H1 (cell line): ENCODE data around the gene TMEM163. TPM values are rescaled to one million over a fixed set of nuclear protein-coding genes. Genes with fewer than 3 reads are reported as not detected.
A peak's percentile ranks its signal among the peaks of the same experiment; 100 is the strongest.

Experiments
- CTCF ChIA-PET: fragments of 300-600 bp; sonication (Branson Sonifier 250); formaldehyde crosslinking; loops from one replicate; lab custom pipeline; 2021; ENCODE audit not compliant: partially characterized antibody; lab: Charles Lee
- POLR2A ChIA-PET: fragments of 300-600 bp; sonication (Branson Sonifier 250); formaldehyde crosslinking; loops from one replicate; lab custom pipeline; 2021; ENCODE audit warnings: inconsistent platforms; ENCODE audit not compliant: partially characterized antibody; lab: Charles Lee
- DNase-seq, 2 experiments: peaks; one replicate each; pipeline versions ENCODE4 v3.0.0 to v3.0.0-alpha.2; 2010 to 2022; ENCODE audit warnings: low spot score in 2 of 2, low read depth in 1 of 2, mixed read lengths in 1 of 2
- FAIRE-seq: peaks from 2 replicates; lab custom pipeline; 2011; peaks lifted over from hg19 to GRCh38; lab: Jason Lieb, UNC
- H2AFZ ChIP-seq: 2 replicates; pipeline ENCODE4 v1.8.1; 2012; ENCODE audit warnings: low read length, inconsistent platforms
- H2AK5ac ChIP-seq: 2 replicates; pipeline ENCODE4 v1.6.1; 2013; ENCODE audit warnings: low read depth, low read length
- H2BK120ac ChIP-seq: replicated peaks from 2 replicates; pipeline ENCODE3; 2013; ENCODE audit warnings: low read depth, low read length, inconsistent platforms
- H2BK12ac ChIP-seq: 2 replicates; pipeline ENCODE4 v1.6.1; 2013; ENCODE audit warnings: low read depth, low read length
- H2BK15ac ChIP-seq: 2 replicates; pipeline ENCODE4 v1.6.1; 2013; ENCODE audit warnings: low read length
- H2BK20ac ChIP-seq: 2 replicates; pipeline ENCODE4 v1.6.1; 2013; ENCODE audit warnings: low read length
- H2BK5ac ChIP-seq: 2 replicates; pipeline ENCODE4 v1.6.1; 2013; ENCODE audit warnings: low read depth, low read length
- H3K14ac ChIP-seq: 2 replicates; pipeline ENCODE4 v1.6.1; 2013; ENCODE audit warnings: inconsistent platforms; ENCODE audit not compliant: insufficient read length
- H3K18ac ChIP-seq: 2 replicates; pipeline ENCODE4 v1.6.1; 2013; ENCODE audit warnings: low read length; ENCODE audit errors: extremely low read depth
- H3K23ac ChIP-seq: 2 replicates; pipeline ENCODE4 v1.6.1; 2013; ENCODE audit warnings: inconsistent platforms; ENCODE audit not compliant: insufficient read length
- H3K23me2 ChIP-seq: 2 replicates; pipeline ENCODE4 v1.6.1; 2013; ENCODE audit warnings: low read depth, low read length
- H3K27ac ChIP-seq: 2 replicates; pipeline ENCODE4 v1.6.1; 2011; ENCODE audit warnings: low read depth, low read length, inconsistent platforms
- H3K27me3 ChIP-seq, 4 experiments: replicated peaks in 1 of 4; 1 replicate in 1 of 4; 2 replicates in 3 of 4; pipeline versions ENCODE4 v1.6.1 to v1.8.1; 2011 to 2013; ENCODE audit warnings: low read length in 3 of 4, mild to moderate bottlenecking in 3 of 4, inconsistent platforms in 2 of 4, mixed read lengths in 2 of 4, moderate library complexity in 1 of 4; ENCODE audit not compliant: control insufficient read depth in 3 of 4, insufficient read depth in 3 of 4; ENCODE audit errors: extremely low read depth in 1 of 4
- H3K36me3 ChIP-seq, 4 experiments: 2 replicates each; pipeline versions ENCODE4 v1.6.1 to v1.8.1; 2011 to 2013; ENCODE audit warnings: mild to moderate bottlenecking in 4 of 4, low read length in 3 of 4, moderate library complexity in 2 of 4, control low read depth in 1 of 4, inconsistent platforms in 1 of 4; ENCODE audit not compliant: insufficient read depth in 4 of 4, control insufficient read depth in 2 of 4
- H3K4ac ChIP-seq: replicated peaks from 2 replicates; pipeline ENCODE3; 2013; ENCODE audit warnings: low read length, low read depth, mixed read lengths, inconsistent platforms; ENCODE audit not compliant: insufficient read length
- H3K4me1 ChIP-seq, 4 experiments: replicated peaks in 1 of 4; 1 replicate in 1 of 4; 2 replicates in 3 of 4; pipeline versions ENCODE4 v1.6.1 to v1.8.1; 2011 to 2013; ENCODE audit warnings: low read length in 3 of 4, inconsistent platforms in 2 of 4, mixed read lengths in 1 of 4; ENCODE audit not compliant: insufficient read depth in 4 of 4, control insufficient read depth in 3 of 4
- H3K4me2 ChIP-seq, 2 experiments: 2 replicates each; pipeline versions ENCODE4 v1.6.1 to v1.8.1; 2011 to 2013; ENCODE audit warnings: low read depth in 2 of 2, low read length in 2 of 2, control low read depth in 1 of 2, inconsistent platforms in 1 of 2, mild to moderate bottlenecking in 1 of 2; ENCODE audit not compliant: insufficient read depth in 1 of 2
- H3K4me3 ChIP-seq, 4 experiments: fragments of 200-600, 300-600 bp in 1 of 4; sonication (generic), shearing (Covaris generic), sonication (Bioruptor Twin) in 1 of 4; 2 replicates each; pipeline versions ENCODE4 v1.5.1 to v1.8.1; 2011 to 2016; ENCODE audit warnings: low read length in 4 of 4, low read depth in 3 of 4, control low read depth in 2 of 4, inconsistent platforms in 2 of 4, mild to moderate bottlenecking in 2 of 4, mixed read lengths in 1 of 4, moderate library complexity in 1 of 4; ENCODE audit not compliant: insufficient read depth in 2 of 4; ENCODE audit errors: extremely low read depth in 1 of 4
- H3K56ac ChIP-seq: replicated peaks from 2 replicates; pipeline ENCODE3; 2013; ENCODE audit warnings: low read depth, mild to moderate bottlenecking, mixed read lengths, low read length, inconsistent platforms; ENCODE audit not compliant: insufficient read length
- H3K79me1 ChIP-seq: 2 replicates; pipeline ENCODE4 v1.6.1; 2013; ENCODE audit warnings: low read depth, low read length, control low read depth
- H3K79me2 ChIP-seq, 2 experiments: 2 replicates each; pipeline versions ENCODE4 v1.6.1 to v1.8.1; 2012 to 2013; ENCODE audit warnings: low read length in 2 of 2, mild to moderate bottlenecking in 2 of 2, inconsistent platforms in 1 of 2; ENCODE audit not compliant: insufficient read depth in 2 of 2, control insufficient read depth in 1 of 2
- H3K9ac ChIP-seq, 4 experiments: replicated peaks in 1 of 4; 1 replicate in 1 of 4; 2 replicates in 3 of 4; pipeline versions ENCODE4 v1.6.1 to v1.8.1; 2011 to 2013; ENCODE audit warnings: low read depth in 3 of 4, low read length in 3 of 4, control low read depth in 2 of 4, mild to moderate bottlenecking in 2 of 4, moderate library complexity in 2 of 4, inconsistent platforms in 1 of 4; ENCODE audit errors: extremely low read depth in 1 of 4
- H3K9me3 ChIP-seq, 2 experiments: 2 replicates each; pipeline versions ENCODE4 v1.6.1 to v1.8.1; 2012 to 2013; ENCODE audit warnings: mild to moderate bottlenecking in 2 of 2, moderate library complexity in 2 of 2, control low read depth in 1 of 2, inconsistent platforms in 1 of 2, low read depth in 1 of 2, low read length in 1 of 2, mixed read lengths in 1 of 2; ENCODE audit not compliant: insufficient read depth in 2 of 2
- H4K20me1 ChIP-seq, 2 experiments: replicated peaks in 1 of 2; 2 replicates each; pipeline versions ENCODE3 to v1.8.1; 2011 to 2013; ENCODE audit warnings: inconsistent platforms in 2 of 2, low read length in 2 of 2, mild to moderate bottlenecking in 1 of 2; ENCODE audit not compliant: insufficient read depth in 2 of 2, control insufficient read depth in 1 of 2
- H4K5ac ChIP-seq: 2 replicates; pipeline ENCODE4 v1.6.1; 2013; ENCODE audit warnings: low read length, low read depth, mixed read lengths, inconsistent platforms; ENCODE audit not compliant: insufficient read length
- H4K8ac ChIP-seq: 2 replicates; pipeline ENCODE4 v1.8.0; 2013; ENCODE audit warnings: mild to moderate bottlenecking, moderate library complexity, low read length, inconsistent platforms; ENCODE audit not compliant: insufficient read depth; ENCODE audit errors: extremely low read depth
- H4K91ac ChIP-seq: replicated peaks from 2 replicates; pipeline ENCODE3; 2013; ENCODE audit warnings: low read length, mixed read lengths, inconsistent platforms; ENCODE audit not compliant: insufficient read length
- ATF3 ChIP-seq: IDR thresholded peaks from 2 replicates; pipeline ENCODE4 v1.6.1; 2011; ENCODE audit warnings: low read depth, mild to moderate bottlenecking, low read length; ENCODE audit not compliant: insufficient read depth
- EZH2 ChIP-seq: fragments of 200-600 bp; sonication (generic); IDR thresholded peaks from 2 replicates; pipeline ENCODE4 v1.7.1; 2012; ENCODE audit warnings: low read depth, mild to moderate bottlenecking, moderate library complexity, low read length, inconsistent platforms; ENCODE audit not compliant: severe bottlenecking
- WGBS, 2 experiments: shearing (Covaris generic) in 1 of 2; methylation state at CpG; one replicate each; pipeline versions ENCODE4 v1.1.6 to v1.1.7; 2013 to 2015; ENCODE audit warnings: low lambda C conversion rate in 2 of 2, mixed read lengths in 2 of 2, inconsistent platforms in 1 of 2, low coverage in 1 of 2, missing lambda C conversion rate in 1 of 2; ENCODE audit not compliant: insufficient replicate concordance in 2 of 2, insufficient coverage in 1 of 2, insufficient read length in 1 of 2; ENCODE audit errors: extremely low coverage in 1 of 2, missing lambda C conversion rate in 1 of 2; 5-methylcytosine and 5-hydroxymethylcytosine counted together
- polyA plus RNA-seq, 7 experiments: library from polyadenylated mRNA; depleted of rRNA in 3 of 7; stranded (reverse) in 5 of 7; unstranded in 2 of 7; fragments of >200 nt in 5 of 7; fragments of 200-250 nt in 2 of 7; gene quantifications; 1 replicate in 5 of 7; 2 replicates in 1 of 7; 4 replicates in 1 of 7; pipeline versions ENCODE4 v1.2.1 to v1.2.3, GENCODE V29; 2011 to 2013; ENCODE audit warnings: missing spikeins in 2 of 7, mixed read lengths in 2 of 7
- total RNA-seq: library from RNA; stranded (reverse); fragmentation: NEBNext Ultra II Directional; extraction: Animal tissue kit (Norgen Biotek cat#: 25700); gene quantifications from 2 replicates; pipeline ENCODE4 v1.2.1, GENCODE V29; 2021

Gene TMEM163
- total and polyA plus RNA-seq, 2 of the 8 experiments (the other 6 are each of a cell fraction or from before 2014, with no cell fraction given), result 2.8 to 3.2 TPM

GRCh38 chr2:134714228-134714627 lies 4.6 kb downstream of the TMEM163 start:
- Histone ChIP-seq H2AFZ (no peak overlapping the region), H4K5ac (no peak overlapping the region), H3K79me1 (no peaks in the 10 kb centered on the region), H2BK120ac (no peak overlapping the region), H3K9me3 (no peaks in the 10 kb centered on the region), H2AK5ac (no peak overlapping the region), H3K4me2 (no peak overlapping the region), H3K79me2 (no peaks in the 10 kb centered on the region), H2BK20ac (no peak overlapping the region), H4K91ac (no peak overlapping the region), H3K9ac (no peak overlapping the region), H3K18ac (no peak overlapping the region), H2BK15ac (peak overlapping the region; percentile 67; the same call in 1 of the 2 replicates), H3K36me3 (0 out of 8 replicates have a peak, but pooled peaks cover 0 to 4% (median 0%) of the 10 kb centered on the region in 4 experiments), H3K27me3 (peaks cover 8 to 31% (median 27%) of the 10 kb centered on the region in 4 experiments), H4K20me1 (peaks cover 0 to 2% of the 10 kb centered on the region in 2 experiments), H3K4me1 (peaks cover 2 to 14% (median 3%) of the 10 kb centered on the region in 4 experiments; a peak in 6 of 7 replicates), H3K4ac (no peak overlapping the region), H3K56ac (no peak overlapping the region), H3K23ac (no peak overlapping the region), H2BK12ac (no peak overlapping the region), H3K4me3 (no peak overlapping the region), H3K23me2 (peaks cover 12% of the 10 kb centered on the region), H2BK5ac (no peak overlapping the region), H4K8ac (no peak overlapping the region), H3K27ac (no peak overlapping the region), H3K14ac (no peak overlapping the region)
- POLR2A ChIA-PET, result no interaction called here
- TF ChIP-seq EZH2, result no peak
- no peak for TF ChIP-seq ATF3
- DNase-seq (no peak), FAIRE-seq (no peak)
- 95% methylated on average over 2 of the region's 2 CpGs; no CpG with 5 or more reads in 1 of the 2 experiments for WGBS, 2 experiments
- CTCF ChIA-PET, result interaction anchor here (1.0 to 1.6 kb wide), 4 partner anchors 10 to 57 kb away, joined by 3 to 4 read pairs (median 3); no protein-coding TSS in a partner anchor
